CD4-positive, alpha-beta T cell (primary cell): Measurements from ENCODE around the gene MAST4. TPM values are rescaled to one million over a fixed set of nuclear protein-coding genes. Genes with fewer than 3 reads are reported as not detected.

Source experiments
- ATAC-seq: fragments of 200-7000 bp; cut with Tn5 transposase; one replicate; pipeline ENCODE4 v1.10.0; 2022; ENCODE audit warnings: mild to moderate bottlenecking; ENCODE audit not compliant: poor library complexity
- CTCF ChIA-PET: fragments of 350-600 bp; sonication (Branson Sonifier 250); formaldehyde crosslinking; loops from one replicate; lab custom pipeline; 2021; ENCODE audit warnings: antibody characterized with exemption, inconsistent platforms; lab: Charles Lee
- POLR2A ChIA-PET: fragments of 350-600 bp; sonication (Branson Sonifier 250); formaldehyde crosslinking; loops from one replicate; lab custom pipeline; 2021; ENCODE audit warnings: antibody characterized with exemption, inconsistent platforms; lab: Charles Lee
- DNase-seq, 14 experiments: peaks; one replicate each; pipeline ENCODE4 v3.0.0-alpha.2; 2013 to 2020; ENCODE audit warnings: mixed read lengths in 2 of 14
- H3K27ac ChIP-seq, 2 donors: one replicate each; pipeline versions ENCODE4 v1.5.1 to v1.7.0; 2013; ENCODE audit warnings: low read length in 2 of 2, low read depth in 1 of 2, mild to moderate bottlenecking in 1 of 2
- H3K27me3 ChIP-seq, 2 experiments: 1 replicate in 1 of 2; 2 replicates in 1 of 2; pipeline versions ENCODE4 v1.6.1 to v1.7.0; 2013; ENCODE audit warnings: low read length in 2 of 2, control low read depth in 1 of 2, mild to moderate bottlenecking in 1 of 2, moderate library complexity in 1 of 2; ENCODE audit not compliant: insufficient read depth in 2 of 2, control insufficient read depth in 1 of 2
- H3K36me3 ChIP-seq: one replicate; pipeline ENCODE4 v1.6.1; 2013; ENCODE audit warnings: low read length, control low read depth; ENCODE audit not compliant: insufficient read depth
- H3K4me1 ChIP-seq: one replicate; pipeline ENCODE4 v1.6.1; 2013; ENCODE audit warnings: low read length, control low read depth; ENCODE audit not compliant: insufficient read depth
- H3K4me3 ChIP-seq: one replicate; pipeline ENCODE4 v1.5.1; 2013; ENCODE audit warnings: mild to moderate bottlenecking, low read length, moderate library complexity
- H3K9me3 ChIP-seq, 2 experiments: 1 replicate in 1 of 2; 2 replicates in 1 of 2; pipeline versions ENCODE4 v1.6.1 to v1.7.0; 2013; ENCODE audit warnings: low read length in 2 of 2, mild to moderate bottlenecking in 2 of 2, control low read depth in 1 of 2, moderate library complexity in 1 of 2; ENCODE audit not compliant: control insufficient read depth in 1 of 2, insufficient read depth in 1 of 2
- H3K27ac Mint-ChIP-seq: one replicate; pipeline ENCODE4 v1.8.0; 2020; ENCODE audit warnings: mixed read lengths
- H3K27me3 Mint-ChIP-seq: one replicate; pipeline ENCODE4 v1.8.0; 2021; ENCODE audit warnings: mixed read lengths
- H3K36me3 Mint-ChIP-seq: one replicate; pipeline ENCODE4 v1.8.0; 2021; ENCODE audit warnings: low read depth, mixed read lengths
- H3K4me1 Mint-ChIP-seq: one replicate; pipeline ENCODE4 v1.8.0; 2021; ENCODE audit warnings: low read depth, mixed read lengths
- H3K4me3 Mint-ChIP-seq: one replicate; pipeline ENCODE4 v1.8.0; 2020; ENCODE audit warnings: mild to moderate bottlenecking, mixed read lengths
- H3K9me3 Mint-ChIP-seq: one replicate; pipeline ENCODE4 v1.8.0; 2020; ENCODE audit warnings: mixed read lengths
- CTCF ChIP-seq: fragments of 200-600 bp; IDR thresholded peaks from one replicate; pipeline ENCODE4 v1.8.0; 2022; ENCODE audit warnings: antibody characterized with exemption, mild to moderate bottlenecking
- intact Hi-C, 2 experiments: fragments of 100-400 bp; cut with DNase I in 1 of 2; cut with micrococcal nuclease in 1 of 2; formaldehyde crosslinking; loops; one replicate each; pipeline versions ENCODE4 v1.15.1 to v1.9.0; 2023 to 2025; cut with DNase I, micrococcal nuclease
- total RNA-seq, 174 experiments: library from RNA in 2 of 174; stranded (reverse) in 2 of 174; gene quantifications; one replicate each; pipeline ENCODE4 v1.2.3 and lab custom pipeline; 2021 to 2026

MAST4 gene
- total RNA-seq, 2 experiments from 2014 or later, result 21.3 to 21.6 TPM

- peaks cover 46% of the 10 kb centered on the region for H3K27me3 Mint-ChIP-seq
- Histone ChIP-seq H3K4me1 (no peaks in the 10 kb centered on the region), H3K4me3 (no peak overlapping the region), H3K36me3 (no peaks in the 10 kb centered on the region), H3K9me3 (no peaks in the 10 kb centered on the region), H3K27me3 (no peaks in the 10 kb centered on the region), H3K27ac (no peak overlapping the region)
- ATAC-seq (no peak), DNase-seq (no peak)
- H3K4me1 Mint-ChIP-seq, result peaks cover 10% of the 10 kb centered on the region
- no peak overlapping the region for H3K27ac Mint-ChIP-seq
- TF ChIP-seq CTCF, result no peak
- no peaks in the 10 kb centered on the region for H3K36me3 Mint-ChIP-seq
- ChIA-PET CTCF (no interaction called here), POLR2A (no interaction called here)
- H3K4me3 Mint-ChIP-seq, result no peak overlapping the region
- intact Hi-C loops, result no loop called here
- no peaks in the 10 kb centered on the region for H3K9me3 Mint-ChIP-seq
These were observed 146.1 kb downstream of the MAST4 start for GRCh38 chr5:66742083-66742895.

DNA sequence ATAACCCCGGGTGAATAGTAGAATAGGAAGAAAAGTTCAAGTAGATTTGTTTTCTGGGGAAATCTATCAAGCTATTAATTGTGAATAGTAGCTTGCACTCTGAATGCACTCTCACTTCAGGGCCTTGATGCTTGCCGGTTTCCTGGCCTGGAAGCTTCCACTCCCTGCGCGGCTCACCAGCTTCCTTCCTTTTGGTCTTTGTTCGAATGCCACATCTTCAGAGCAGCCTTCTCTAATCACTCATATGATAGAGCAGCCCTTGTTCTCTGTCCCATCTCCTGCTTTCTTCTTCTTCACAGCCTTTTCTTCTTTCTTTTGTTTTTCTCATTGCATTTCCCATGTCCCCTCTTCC lies 146.7 kb downstream of the MAST4 start:
- intact Hi-C loops, result no loop called here
- Histone ChIP-seq H3K4me1 (no peaks in the 10 kb centered on the region), H3K36me3 (no peaks in the 10 kb centered on the region), H3K27me3 (no peaks in the 10 kb centered on the region), H3K9me3 (no peaks in the 10 kb centered on the region), H3K27ac (no peak overlapping the region), H3K4me3 (no peak overlapping the region)
- peaks cover 10% of the 10 kb centered on the region for H3K4me1 Mint-ChIP-seq
- no peak for TF ChIP-seq CTCF
- no peak overlapping the region for H3K4me3 Mint-ChIP-seq
- POLR2A ChIA-PET, result no interaction called here
- no peak overlapping the region for H3K27ac Mint-ChIP-seq
- no peak for ATAC-seq
- no peaks in the 10 kb centered on the region for H3K9me3 Mint-ChIP-seq
- DNase-seq, result no peak
- peaks cover 52% of the 10 kb centered on the region for H3K27me3 Mint-ChIP-seq
- CTCF ChIA-PET, result no interaction called here
- H3K36me3 Mint-ChIP-seq, result no peaks in the 10 kb centered on the region

DNA sequence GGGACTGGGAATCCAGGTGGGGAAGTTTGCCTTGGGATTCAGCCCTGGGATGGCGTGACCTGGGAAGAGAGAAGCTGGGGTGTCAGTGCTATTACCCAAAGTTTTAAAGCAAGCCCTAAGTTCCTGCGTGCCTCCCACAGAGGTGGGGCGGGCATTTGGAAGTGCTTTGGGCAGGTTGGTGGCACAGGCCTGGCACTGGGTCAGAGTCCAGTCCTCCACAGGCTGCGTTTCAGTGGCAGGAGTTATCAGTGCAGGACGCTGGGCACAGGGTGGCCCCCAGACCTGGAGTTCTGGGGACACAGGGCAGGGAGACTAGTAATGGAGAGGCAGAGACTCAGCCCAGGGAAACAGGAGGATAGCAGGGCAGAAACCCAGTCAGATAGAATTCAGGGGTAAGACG lies 147.2 kb downstream of the MAST4 start:
- Histone ChIP-seq H3K27me3 (no peaks in the 10 kb centered on the region), H3K4me1 (no peaks in the 10 kb centered on the region), H3K4me3 (no peak overlapping the region), H3K9me3 (no peaks in the 10 kb centered on the region), H3K36me3 (no peaks in the 10 kb centered on the region), H3K27ac (no peak overlapping the region)
- no peak for DNase-seq
- Mint-ChIP-seq H3K27ac (no peak overlapping the region), H3K27me3 (peaks cover 54% of the 10 kb centered on the region), H3K36me3 (no peaks in the 10 kb centered on the region), H3K4me3 (no peak overlapping the region), H3K4me1 (peaks cover 10% of the 10 kb centered on the region), H3K9me3 (no peaks in the 10 kb centered on the region)
- TF ChIP-seq CTCF, result no peak
- intact Hi-C loops, result no loop called here
- ATAC-seq, result no peak
- POLR2A ChIA-PET, result no interaction called here
- CTCF ChIA-PET, result no interaction called here
